CD14-positive monocyte (primary cell): ENCODE results near the gene USP34. TPM values are rescaled to one million over a fixed set of nuclear protein-coding genes. Genes with fewer than 3 reads are reported as not detected.

Experiments
- DNase-seq, 3 donors: peaks; one replicate each; pipeline ENCODE4 v3.0.0-alpha.2; 2011 to 2022
- H2AFZ ChIP-seq: 2 replicates; pipeline ENCODE4 v1.6.0; 2012; ENCODE audit warnings: mild to moderate bottlenecking, low read depth, low read length, inconsistent platforms; ENCODE audit not compliant: insufficient read depth, poor library complexity, severe bottlenecking
- H3K27ac ChIP-seq, 2 donors: 1 replicate in 1 of 2; 2 replicates in 1 of 2; pipeline ENCODE4 v1.5.1; 2012 to 2013; ENCODE audit warnings: low read length in 2 of 2, control low read depth in 1 of 2, inconsistent platforms in 1 of 2, low read depth in 1 of 2, mild to moderate bottlenecking in 1 of 2
- H3K27me3 ChIP-seq, 2 donors: one replicate each; pipeline versions ENCODE4 v1.6.0 to v1.6.1; 2011 to 2013; ENCODE audit warnings: low read length in 2 of 2; ENCODE audit not compliant: control insufficient read depth in 2 of 2, insufficient read depth in 2 of 2
- H3K36me3 ChIP-seq, 2 donors: replicated peaks in 1 of 2; 1 replicate in 1 of 2; 2 replicates in 1 of 2; pipeline versions ENCODE4 v1.5.1 to v1.6.1; 2012 to 2013; ENCODE audit warnings: low read length in 2 of 2, control low read depth in 1 of 2, inconsistent platforms in 1 of 2, mild to moderate bottlenecking in 1 of 2; ENCODE audit not compliant: insufficient read depth in 2 of 2, control insufficient read depth in 1 of 2
- H3K4me1 ChIP-seq, 2 donors: 1 replicate in 1 of 2; 2 replicates in 1 of 2; pipeline versions ENCODE4 v1.5.1 to v1.6.1; 2012 to 2013; ENCODE audit warnings: low read length in 2 of 2, control low read depth in 1 of 2, inconsistent platforms in 1 of 2, mild to moderate bottlenecking in 1 of 2, moderate library complexity in 1 of 2; ENCODE audit not compliant: insufficient read depth in 2 of 2, control insufficient read depth in 1 of 2
- H3K4me2 ChIP-seq: replicated peaks from 2 replicates; pipeline ENCODE3; 2012; ENCODE audit warnings: low read length, moderate library complexity, mild to moderate bottlenecking; ENCODE audit not compliant: poor library complexity, severe bottlenecking; ENCODE audit errors: extremely low read depth
- H3K4me3 ChIP-seq, 3 experiments: fragments of 200-600 bp in 1 of 3; sonication (generic) in 1 of 3; replicated peaks in 1 of 3; 1 replicate in 2 of 3; 2 replicates in 1 of 3; pipeline ENCODE4 v1.5.1; 2011 to 2013; ENCODE audit warnings: low read length in 3 of 3, mild to moderate bottlenecking in 3 of 3, control low read depth in 2 of 3, low read depth in 2 of 3, inconsistent platforms in 1 of 3, moderate library complexity in 1 of 3
- H3K79me2 ChIP-seq: 2 replicates; pipeline ENCODE4 v1.6.0; 2012; ENCODE audit warnings: mild to moderate bottlenecking, control low read depth, inconsistent platforms, low read length, moderate library complexity; ENCODE audit not compliant: insufficient read depth
- H3K9ac ChIP-seq: 2 replicates; pipeline ENCODE4 v1.6.0; 2017; ENCODE audit warnings: low read length, mild to moderate bottlenecking; ENCODE audit not compliant: insufficient read depth, poor library complexity, severe bottlenecking
- H3K9me3 ChIP-seq, 2 donors: replicated peaks in 1 of 2; 1 replicate in 1 of 2; 2 replicates in 1 of 2; pipeline versions ENCODE4 v1.5.1 to v1.6.1; 2012 to 2013; ENCODE audit warnings: low read length in 2 of 2, control low read depth in 1 of 2; ENCODE audit not compliant: control insufficient read depth in 1 of 2, insufficient read depth in 1 of 2
- H4K20me1 ChIP-seq: 2 replicates; pipeline ENCODE4 v1.6.0; 2012; ENCODE audit warnings: mild to moderate bottlenecking, low read length, control low read depth, moderate library complexity; ENCODE audit not compliant: insufficient read depth
- H3K27ac Mint-ChIP-seq, 7 donors: one replicate each; pipeline ENCODE4 v1.8.0; 2020; ENCODE audit warnings: mild to moderate bottlenecking in 7 of 7, mixed read lengths in 7 of 7, moderate library complexity in 6 of 7, inconsistent platforms in 2 of 7
- H3K27me3 Mint-ChIP-seq, 3 donors: one replicate each; pipeline ENCODE4 v1.8.0; 2021 to 2022; ENCODE audit warnings: low read depth in 3 of 3, mild to moderate bottlenecking in 3 of 3, mixed read lengths in 3 of 3, moderate library complexity in 3 of 3, inconsistent platforms in 1 of 3
- H3K36me3 Mint-ChIP-seq, 2 donors: one replicate each; pipeline ENCODE4 v1.8.0; 2020; ENCODE audit warnings: mixed read lengths in 2 of 2, inconsistent platforms in 1 of 2, mild to moderate bottlenecking in 1 of 2
- H3K4me1 Mint-ChIP-seq: one replicate; pipeline ENCODE4 v1.8.0; 2020; ENCODE audit warnings: mild to moderate bottlenecking, mixed read lengths
- H3K4me3 Mint-ChIP-seq, 2 donors: one replicate each; pipeline ENCODE4 v1.8.0; 2020; ENCODE audit warnings: mild to moderate bottlenecking in 2 of 2, mixed read lengths in 2 of 2, moderate library complexity in 1 of 2
- H3K9me3 Mint-ChIP-seq, 7 donors: one replicate each; pipeline ENCODE4 v1.8.0; 2020 to 2022; ENCODE audit warnings: mixed read lengths in 7 of 7, mild to moderate bottlenecking in 6 of 7, moderate library complexity in 6 of 7, inconsistent platforms in 2 of 7
- WGBS: methylation state at CpG from one replicate; pipeline ENCODE4 v1.1.5; 2013; ENCODE audit warnings: missing lambda C conversion rate; ENCODE audit not compliant: insufficient coverage; 5-methylcytosine and 5-hydroxymethylcytosine counted together
- intact Hi-C, 2 donors: fragments of 100-400 bp; cut with micrococcal nuclease; formaldehyde crosslinking; loops; one replicate each; pipeline versions ENCODE4 v1.15.0 to v1.15.1; 2023
- polyA plus RNA-seq, 3 donors: library from polyadenylated mRNA; depleted of rRNA in 1 of 3; unstranded in 2 of 3; stranded (reverse) in 1 of 3; fragments of 300-500 nt in 2 of 3; fragments of >200 nt in 1 of 3; fragmentation: Illumina TruSeq in 2 of 3; gene quantifications; 1 replicate in 2 of 3; 2 replicates in 1 of 3; pipeline ENCODE4 v1.2.3, GENCODE V29; 2012 to 2021
- TF ChIP-seq, protein P1 (sequence below): fragments of 200-600 bp; IDR thresholded peaks from one replicate; pipeline ENCODE4 v1.8.0; 2022; ENCODE audit warnings: antibody characterized with exemption, mild to moderate bottlenecking

Gene USP34
- polyA plus RNA-seq, 3 donors = 2.8 to 47.2 (median 5.9) TPM

- Histone ChIP-seq H3K4me3 (no peak overlapping the region), H2AFZ (no peak overlapping the region), H3K79me2 (no peaks in the 10 kb centered on the region), H3K36me3 (peaks cover 65 to 88% of the 10 kb centered on the region in 2 donors), H4K20me1 (no peaks in the 10 kb centered on the region), H3K27ac (no peak overlapping the region), H3K4me2 (no peak overlapping the region), H3K9me3 (no peaks in the 10 kb centered on the region), H3K27me3 (no peaks in the 10 kb centered on the region), H3K9ac (no peak overlapping the region), H3K4me1 (no peaks in the 10 kb centered on the region)
- peaks cover 8% of the 10 kb centered on the region for H3K4me1 Mint-ChIP-seq
- 100% methylated on average over 6 of the region's 13 CpGs for whole genome bisulfite sequencing
- no peak overlapping the region for H3K27ac Mint-ChIP-seq
- no peak for DNase-seq
- no peak overlapping the region for H3K4me3 Mint-ChIP-seq
- intact Hi-C loops = no loop called here
- no peaks in the 10 kb centered on the region for H3K9me3 Mint-ChIP-seq
- TF ChIP-seq, protein P1, sequence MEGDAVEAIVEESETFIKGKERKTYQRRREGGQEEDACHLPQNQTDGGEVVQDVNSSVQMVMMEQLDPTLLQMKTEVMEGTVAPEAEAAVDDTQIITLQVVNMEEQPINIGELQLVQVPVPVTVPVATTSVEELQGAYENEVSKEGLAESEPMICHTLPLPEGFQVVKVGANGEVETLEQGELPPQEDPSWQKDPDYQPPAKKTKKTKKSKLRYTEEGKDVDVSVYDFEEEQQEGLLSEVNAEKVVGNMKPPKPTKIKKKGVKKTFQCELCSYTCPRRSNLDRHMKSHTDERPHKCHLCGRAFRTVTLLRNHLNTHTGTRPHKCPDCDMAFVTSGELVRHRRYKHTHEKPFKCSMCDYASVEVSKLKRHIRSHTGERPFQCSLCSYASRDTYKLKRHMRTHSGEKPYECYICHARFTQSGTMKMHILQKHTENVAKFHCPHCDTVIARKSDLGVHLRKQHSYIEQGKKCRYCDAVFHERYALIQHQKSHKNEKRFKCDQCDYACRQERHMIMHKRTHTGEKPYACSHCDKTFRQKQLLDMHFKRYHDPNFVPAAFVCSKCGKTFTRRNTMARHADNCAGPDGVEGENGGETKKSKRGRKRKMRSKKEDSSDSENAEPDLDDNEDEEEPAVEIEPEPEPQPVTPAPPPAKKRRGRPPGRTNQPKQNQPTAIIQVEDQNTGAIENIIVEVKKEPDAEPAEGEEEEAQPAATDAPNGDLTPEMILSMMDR = no peak
- H3K27me3 Mint-ChIP-seq = no peaks in the 10 kb centered on the region
- peaks cover 60 to 73% of the 10 kb centered on the region in 2 donors for H3K36me3 Mint-ChIP-seq
Observed at GRCh38 chr2:61277756-61278155, 193.1 kb downstream of the USP34 start.

- Mint-ChIP-seq H3K4me1 (peaks cover 10% of the 10 kb centered on the region), H3K27me3 (no peaks in the 10 kb centered on the region), H3K9me3 (no peaks in the 10 kb centered on the region), H3K4me3 (no peak overlapping the region), H3K27ac (no peak overlapping the region), H3K36me3 (peaks cover 59 to 70% of the 10 kb centered on the region in 2 donors)
- intact Hi-C loops = no loop called here
- Histone ChIP-seq H3K4me3 (no peak overlapping the region), H3K27me3 (no peaks in the 10 kb centered on the region), H3K4me2 (no peak overlapping the region), H4K20me1 (no peaks in the 10 kb centered on the region), H3K9ac (no peak overlapping the region), H3K4me1 (no peaks in the 10 kb centered on the region), H2AFZ (no peak overlapping the region), H3K9me3 (no peaks in the 10 kb centered on the region), H3K27ac (no peak overlapping the region), H3K79me2 (no peaks in the 10 kb centered on the region), H3K36me3 (peaks cover 53 to 77% of the 10 kb centered on the region in 2 donors)
- no CpG with 5 or more reads among the region's 1 CpG for WGBS
- DNase-seq = no peak
- TF ChIP-seq, protein P1 = no peak
Observed at GRCh38 chr2:61275575-61276184, 195.2 kb downstream of the USP34 start.
